Right cardiac atrium (tissue), 5 donors: ENCODE results near the gene VPS13C. TPM values are rescaled to one million over a fixed set of nuclear protein-coding genes. Genes with fewer than 3 reads are reported as not detected.

Experiments used
- ATAC-seq, 2 donors: fragments of 200-7000 bp; cut with Tn5 transposase; one replicate each; pipeline versions ENCODE4 v1.8.0 to v1.9.1; 2020; ENCODE audit warnings: moderate library complexity in 2 of 2, mild to moderate bottlenecking in 1 of 2
- DNase-seq, 3 donors: peaks; one replicate each; pipeline ENCODE4 v3.0.0-alpha.2; 2020
- H3K27ac ChIP-seq: one replicate; pipeline ENCODE4 v1.5.1; 2013; ENCODE audit warnings: mild to moderate bottlenecking, low read length, control low read depth, moderate library complexity
- H3K27me3 ChIP-seq: one replicate; pipeline ENCODE4 v1.6.1; 2013; ENCODE audit not compliant: control insufficient read depth, insufficient read depth
- H3K4me1 ChIP-seq: one replicate; pipeline ENCODE4 v1.6.1; 2013; ENCODE audit warnings: low read length; ENCODE audit not compliant: control insufficient read depth, insufficient read depth
- H3K4me3 ChIP-seq: one replicate; pipeline ENCODE4 v1.5.1; 2013; ENCODE audit warnings: low read length, control low read depth
- H3K9me3 ChIP-seq: one replicate; pipeline ENCODE4 v1.6.1; 2013; ENCODE audit warnings: low read length; ENCODE audit not compliant: control insufficient read depth
- WGBS: extraction: QIAGEN DNeasy Blood & Tissue Kit; methylation state at CpG from one replicate; pipeline ENCODE4 v1.1.7; 2013; 5-methylcytosine and 5-hydroxymethylcytosine counted together
- intact Hi-C, 4 donors: fragments of 100-400 bp; cut with DNase I; formaldehyde crosslinking; loops; one replicate each; pipeline versions ENCODE4 v1.11.0 to v1.14.0; 2022 to 2023
- long read RNA-seq, 4 donors: library from polyadenylated mRNA; unstranded; transcript quantifications; one replicate each; pipeline ENCODE4 v2.0.0, GENCODE V29; 2020 to 2021
- polyA plus RNA-seq: library from polyadenylated mRNA; stranded (reverse); fragments of 200-250 nt; gene quantifications from one replicate; pipeline ENCODE4 v1.2.3, GENCODE V29; 2013
- total RNA-seq, 4 donors: library from RNA; stranded (reverse); fragmentation: NEBNext Ultra II Directional; extraction: Animal tissue kit (Norgen Biotek cat#: 25700); gene quantifications; one replicate each; pipeline ENCODE4 v1.2.1, GENCODE V29; 2021
- donor health status: healthy with polysubstance abuse.
- donor health status: DM: no; HTN: yes; CAD: no.
- donor health status: DM: no; HTN: no; CAD: no.
- donor health status: DM: no; HTN: yes; CAD: no; lungs with severe emphysema.
- donor health status: DM: yes; HTN: yes; CAD: no.

VPS13C gene, protein sequence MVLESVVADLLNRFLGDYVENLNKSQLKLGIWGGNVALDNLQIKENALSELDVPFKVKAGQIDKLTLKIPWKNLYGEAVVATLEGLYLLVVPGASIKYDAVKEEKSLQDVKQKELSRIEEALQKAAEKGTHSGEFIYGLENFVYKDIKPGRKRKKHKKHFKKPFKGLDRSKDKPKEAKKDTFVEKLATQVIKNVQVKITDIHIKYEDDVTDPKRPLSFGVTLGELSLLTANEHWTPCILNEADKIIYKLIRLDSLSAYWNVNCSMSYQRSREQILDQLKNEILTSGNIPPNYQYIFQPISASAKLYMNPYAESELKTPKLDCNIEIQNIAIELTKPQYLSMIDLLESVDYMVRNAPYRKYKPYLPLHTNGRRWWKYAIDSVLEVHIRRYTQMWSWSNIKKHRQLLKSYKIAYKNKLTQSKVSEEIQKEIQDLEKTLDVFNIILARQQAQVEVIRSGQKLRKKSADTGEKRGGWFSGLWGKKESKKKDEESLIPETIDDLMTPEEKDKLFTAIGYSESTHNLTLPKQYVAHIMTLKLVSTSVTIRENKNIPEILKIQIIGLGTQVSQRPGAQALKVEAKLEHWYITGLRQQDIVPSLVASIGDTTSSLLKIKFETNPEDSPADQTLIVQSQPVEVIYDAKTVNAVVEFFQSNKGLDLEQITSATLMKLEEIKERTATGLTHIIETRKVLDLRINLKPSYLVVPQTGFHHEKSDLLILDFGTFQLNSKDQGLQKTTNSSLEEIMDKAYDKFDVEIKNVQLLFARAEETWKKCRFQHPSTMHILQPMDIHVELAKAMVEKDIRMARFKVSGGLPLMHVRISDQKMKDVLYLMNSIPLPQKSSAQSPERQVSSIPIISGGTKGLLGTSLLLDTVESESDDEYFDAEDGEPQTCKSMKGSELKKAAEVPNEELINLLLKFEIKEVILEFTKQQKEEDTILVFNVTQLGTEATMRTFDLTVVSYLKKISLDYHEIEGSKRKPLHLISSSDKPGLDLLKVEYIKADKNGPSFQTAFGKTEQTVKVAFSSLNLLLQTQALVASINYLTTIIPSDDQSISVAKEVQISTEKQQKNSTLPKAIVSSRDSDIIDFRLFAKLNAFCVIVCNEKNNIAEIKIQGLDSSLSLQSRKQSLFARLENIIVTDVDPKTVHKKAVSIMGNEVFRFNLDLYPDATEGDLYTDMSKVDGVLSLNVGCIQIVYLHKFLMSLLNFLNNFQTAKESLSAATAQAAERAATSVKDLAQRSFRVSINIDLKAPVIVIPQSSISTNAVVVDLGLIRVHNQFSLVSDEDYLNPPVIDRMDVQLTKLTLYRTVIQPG (N-terminal part only)
- total RNA-seq (10 to 100 TPM; 33.9 to 41.3 (median 36.2) TPM), polyA plus RNA-seq (14.5 TPM)
- long read RNA-seq, donor 1, partial matches to known transcripts, result 16 of 20 reads
- long read RNA-seq, donor 1, other reads (novel, unspliced or antisense), result 4 of 20 reads
- long read RNA-seq, donor 2, partial matches to known transcripts, result 2 of 3 reads
- long read RNA-seq, donor 2, other reads (novel, unspliced or antisense), result 1 of 3 reads
- long read RNA-seq, donor 3, partial matches to known transcripts, result 43 of 51 reads
- long read RNA-seq, donor 3, other reads (novel, unspliced or antisense), result 8 of 51 reads
- long read RNA-seq, donor 4, partial matches to known transcripts, result 4 of 4 reads
- long read RNA-seq, donor 4, other reads (novel, unspliced or antisense), result 0 of 4 reads

- peak; percentile 100 for ATAC-seq
- no peaks in the 10 kb centered on the region for H3K27me3 ChIP-seq
- DNase-seq, result peak; percentile 93 to 97 (median 97)
- peak within 1 kb of the TSS; percentile 75 for H3K27ac ChIP-seq
- WGBS, result under 1% methylated on average over 73 of the region's 73 CpGs
- no peaks in the 10 kb centered on the region for H3K9me3 ChIP-seq
- H3K4me3 ChIP-seq, result peak within 1 kb of the TSS; percentile 58
- intact Hi-C loops, result no loop called here
- H3K4me1 ChIP-seq, result no peaks in the 10 kb centered on the region
Measured at GRCh38 chr15:62060113-62060895, at the start of gene VPS13C. Gene VPS13C (minus strand): TSS chr15:62060447. CDS start chr15:62060374, 73 bp downstream.

GRCh38 chr15:62109437-62109836 lies 49.2 kb upstream of the VPS13C start:
- peaks cover 3% of the 10 kb centered on the region for H3K9me3 ChIP-seq
- DNase-seq (no peak), ATAC-seq (no peak)
- intact Hi-C loops, result no loop called here
- no peaks in the 10 kb centered on the region for H3K27me3 ChIP-seq
- H3K4me3 ChIP-seq, result no peak overlapping the region
- WGBS, result 90% methylated on average over 1 of the region's 1 CpG
- H3K4me1 ChIP-seq, result peaks cover 3% of the 10 kb centered on the region
- H3K27ac ChIP-seq, result no peak overlapping the region

DNA sequence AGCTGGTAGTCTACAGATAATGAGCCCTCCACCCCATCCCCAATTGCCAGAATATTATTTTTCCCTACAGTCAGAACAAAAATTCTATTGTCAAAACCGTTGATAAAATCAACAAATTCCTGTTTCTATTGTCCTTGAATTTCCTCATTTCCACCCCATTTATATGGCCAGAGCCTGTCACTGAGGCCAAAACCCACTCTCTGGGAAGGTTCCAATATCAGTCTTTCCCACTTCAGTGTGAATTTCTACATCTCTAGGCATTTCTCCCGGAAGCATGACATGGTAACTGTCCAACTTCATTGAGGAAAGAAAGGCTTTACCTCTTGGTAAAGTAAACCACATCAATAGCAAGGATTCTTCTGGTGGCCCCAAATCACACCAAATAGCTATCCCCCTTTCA lies 48.2 kb upstream of the VPS13C start:
- H3K4me1 ChIP-seq, result peaks cover 3% of the 10 kb centered on the region
- 54% methylated on average over 2 of the region's 2 CpGs for WGBS
- DNase-seq, result no peak
- H3K9me3 ChIP-seq, result peaks cover 3% of the 10 kb centered on the region
- H3K27ac ChIP-seq, result no peak overlapping the region
- intact Hi-C loops, result no loop called here
- H3K27me3 ChIP-seq, result no peaks in the 10 kb centered on the region
- no peak overlapping the region for H3K4me3 ChIP-seq
- no peak for ATAC-seq

DNA sequence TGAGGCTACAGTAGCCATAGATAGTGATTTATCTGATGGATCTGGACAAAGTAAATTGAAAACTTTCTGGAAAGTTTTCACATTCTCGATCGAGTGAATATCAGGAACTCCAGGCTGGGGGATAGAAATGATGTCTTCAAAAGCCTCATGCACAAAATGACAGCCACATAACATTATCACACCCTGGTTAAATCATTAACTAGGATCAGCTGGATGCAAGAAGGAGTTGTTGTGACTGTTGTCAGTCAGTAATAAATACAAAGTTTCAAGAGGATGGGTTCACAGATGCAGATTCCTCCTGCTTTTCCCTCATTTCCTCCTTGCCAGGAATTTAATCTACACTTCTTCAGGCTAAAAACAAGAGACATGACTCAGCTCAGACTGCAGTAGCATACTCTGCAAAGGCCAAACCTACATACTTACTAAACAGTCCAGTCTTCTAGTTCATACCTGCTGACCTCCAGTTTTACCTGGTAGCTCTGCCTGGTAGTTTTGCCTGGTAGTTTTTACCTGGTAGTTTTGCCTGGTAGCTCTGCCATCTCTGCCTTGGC lies 47.4 kb upstream of the VPS13C start:
- Histone ChIP-seq H3K4me1 (peaks cover 3% of the 10 kb centered on the region), H3K9me3 (peaks cover 3% of the 10 kb centered on the region), H3K4me3 (no peak overlapping the region), H3K27me3 (no peaks in the 10 kb centered on the region), H3K27ac (no peak overlapping the region)
- 76% methylated on average over 2 of the region's 2 CpGs for WGBS
- ATAC-seq, result no peak
- DNase-seq, result no peak
- intact Hi-C loops, result no loop called here

DNA sequence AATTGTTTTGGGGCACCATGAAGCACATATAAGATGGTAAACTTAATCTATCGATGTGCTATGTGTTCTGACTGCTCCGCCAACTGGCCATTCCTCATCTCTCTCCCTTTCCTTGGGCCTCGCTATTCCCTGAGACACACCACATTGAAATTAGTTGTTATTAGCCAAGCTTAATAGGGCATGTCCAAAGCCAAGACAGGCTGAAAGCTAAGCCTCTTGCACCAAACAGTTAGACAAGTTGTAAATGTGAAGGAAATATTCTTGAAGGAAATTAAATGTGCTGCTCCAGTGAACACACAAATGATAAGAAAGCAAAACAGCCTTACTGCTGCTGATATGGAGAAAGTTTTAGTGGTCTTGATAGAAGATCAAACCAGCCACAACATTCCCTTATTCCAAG lies 45.8 kb upstream of the VPS13C start:
- H3K4me1 ChIP-seq, result peaks cover 3% of the 10 kb centered on the region
- no peak overlapping the region for H3K27ac ChIP-seq
- DNase-seq (no peak), ATAC-seq (no peak)
- intact Hi-C loops, result no loop called here
- WGBS, result 96% methylated on average over 3 of the region's 3 CpGs
- peaks cover 3% of the 10 kb centered on the region for H3K9me3 ChIP-seq
- no peak overlapping the region for H3K4me3 ChIP-seq
- H3K27me3 ChIP-seq, result no peaks in the 10 kb centered on the region

DNA sequence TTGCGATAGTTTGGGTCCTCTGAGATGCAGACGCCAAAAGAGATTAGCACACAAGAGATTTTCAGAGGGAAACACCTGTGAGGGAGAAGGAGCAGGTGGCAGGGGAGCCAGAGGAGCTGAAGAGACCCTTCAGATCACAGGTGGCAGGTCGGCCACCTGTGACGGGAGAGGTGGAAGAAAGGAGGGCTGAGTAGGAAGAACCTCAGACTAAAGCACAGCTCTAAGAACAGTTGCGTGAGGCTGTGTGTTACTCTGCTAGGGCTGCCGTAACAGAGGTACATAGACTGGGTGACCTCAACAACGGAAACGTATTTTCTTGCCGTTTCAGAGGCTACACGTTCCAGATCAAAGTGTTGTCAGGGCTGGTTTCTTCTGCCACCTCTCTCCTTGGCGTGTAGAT lies 45.0 kb upstream of the VPS13C start:
- H3K27ac ChIP-seq, result no peak overlapping the region
- DNase-seq (no peak), ATAC-seq (no peak)
- intact Hi-C loops, result no loop called here
- H3K4me3 ChIP-seq, result no peak overlapping the region
- H3K4me1 ChIP-seq, result peaks cover 3% of the 10 kb centered on the region
- WGBS, result 94% methylated on average over 11 of the region's 11 CpGs
- H3K27me3 ChIP-seq, result no peaks in the 10 kb centered on the region
- H3K9me3 ChIP-seq, result peaks cover 3% of the 10 kb centered on the region

DNA sequence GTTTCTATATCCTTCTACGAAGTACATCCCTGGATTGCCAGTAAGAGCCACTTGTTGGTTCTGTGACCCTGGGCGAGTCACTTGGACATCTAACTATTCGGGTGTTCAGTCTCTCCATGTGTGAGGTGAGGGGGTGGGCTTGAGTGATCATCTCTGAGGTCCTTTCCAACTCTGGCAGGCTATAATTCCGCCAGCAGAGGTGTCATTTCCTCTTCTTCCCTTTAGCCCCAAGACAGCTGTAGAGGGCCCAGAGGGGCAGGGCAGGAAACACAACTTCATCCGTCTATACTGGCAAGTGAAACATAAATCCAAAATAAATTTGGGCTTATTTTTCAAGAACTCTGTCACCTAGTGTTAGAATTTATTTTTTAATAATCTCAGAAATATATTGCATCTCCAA lies 44.6 kb upstream of the VPS13C start:
- no peaks in the 10 kb centered on the region for H3K27me3 ChIP-seq
- H3K4me3 ChIP-seq, result no peak overlapping the region
- H3K4me1 ChIP-seq, result peaks cover 3% of the 10 kb centered on the region
- intact Hi-C loops, result no loop called here
- ATAC-seq, result no peak
- no peak overlapping the region for H3K27ac ChIP-seq
- peaks cover 3% of the 10 kb centered on the region for H3K9me3 ChIP-seq
- DNase-seq, result no peak
- WGBS, result 51% methylated on average over 5 of the region's 5 CpGs

- intact Hi-C loops, result no loop called here
- Histone ChIP-seq H3K27ac (no peak overlapping the region), H3K4me1 (peaks cover 3% of the 10 kb centered on the region), H3K4me3 (no peak overlapping the region), H3K27me3 (no peaks in the 10 kb centered on the region), H3K9me3 (peaks cover 3% of the 10 kb centered on the region)
- DNase-seq (no peak), ATAC-seq (no peak)
- 51% methylated on average over 3 of the region's 3 CpGs for WGBS
Measured at GRCh38 chr15:62104401-62104800, 44.2 kb upstream of the VPS13C start.

DNA sequence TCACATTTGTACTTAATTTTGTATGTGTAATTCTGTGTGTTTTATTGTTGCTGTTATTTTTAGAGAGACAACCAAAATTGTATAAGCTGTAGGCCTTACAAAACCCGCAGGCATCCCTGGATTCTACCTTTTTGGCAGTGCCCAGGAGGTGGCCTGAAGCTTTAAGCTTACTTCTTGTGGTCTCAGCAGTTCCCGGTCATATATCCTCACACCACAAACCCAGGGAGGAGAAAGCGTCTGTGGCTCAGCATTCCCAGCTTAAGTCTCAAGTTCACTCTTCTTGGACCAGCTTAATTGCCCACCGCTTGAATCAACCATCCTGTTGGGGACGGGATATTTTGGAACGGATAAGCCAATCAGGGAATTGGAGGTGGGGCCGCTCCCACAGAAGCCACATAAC lies 43.2 kb upstream of the VPS13C start:
- ATAC-seq, result no peak
- no peak overlapping the region for H3K27ac ChIP-seq
- DNase-seq, result no peak
- H3K4me3 ChIP-seq, result no peak overlapping the region
- H3K9me3 ChIP-seq, result peaks cover 3% of the 10 kb centered on the region
- intact Hi-C loops, result no loop called here
- 90% methylated on average over 7 of the region's 7 CpGs for WGBS
- H3K27me3 ChIP-seq, result no peaks in the 10 kb centered on the region
- H3K4me1 ChIP-seq, result peaks cover 3% of the 10 kb centered on the region
